Kidney epithelial cell (primary cell): ENCODE measurements around the gene IL18R1. TPM values are rescaled to one million over a fixed set of nuclear protein-coding genes. Genes with fewer than 3 reads are reported as not detected.

ENCODE experiments used
- DNase-seq: peaks from one replicate; pipeline ENCODE4 v3.0.0-alpha.2; 2010; ENCODE audit warnings: low read depth
- H3K27me3 ChIP-seq: 2 replicates; pipeline ENCODE4 v1.6.0; 2011; ENCODE audit warnings: low read length; ENCODE audit not compliant: control insufficient read depth, insufficient read depth
- H3K36me3 ChIP-seq: 2 replicates; pipeline ENCODE4 v1.5.1; 2011; ENCODE audit warnings: low read length; ENCODE audit not compliant: control insufficient read depth, insufficient read depth
- H3K4me3 ChIP-seq: 2 replicates; pipeline ENCODE4 v1.5.1; 2011; ENCODE audit warnings: low read depth, mild to moderate bottlenecking, control low read depth, low read length
- total RNA-seq: library from RNA; depleted of rRNA; stranded (reverse); fragments of >200 nt; gene quantifications from 2 replicates; pipeline ENCODE4 v1.2.3, GENCODE V29; 2015
- TF ChIP-seq, protein P1 (sequence below): IDR thresholded peaks from 2 replicates; pipeline ENCODE4 v1.5.1; 2011; ENCODE audit warnings: mild to moderate bottlenecking, moderate library complexity, low read length, control low read depth, inconsistent platforms; ENCODE audit not compliant: insufficient read depth, poor library complexity, severe bottlenecking

The IL18R1 gene
- total RNA-seq, 1 donor from 2014 or later, result 5.1 TPM

DNA sequence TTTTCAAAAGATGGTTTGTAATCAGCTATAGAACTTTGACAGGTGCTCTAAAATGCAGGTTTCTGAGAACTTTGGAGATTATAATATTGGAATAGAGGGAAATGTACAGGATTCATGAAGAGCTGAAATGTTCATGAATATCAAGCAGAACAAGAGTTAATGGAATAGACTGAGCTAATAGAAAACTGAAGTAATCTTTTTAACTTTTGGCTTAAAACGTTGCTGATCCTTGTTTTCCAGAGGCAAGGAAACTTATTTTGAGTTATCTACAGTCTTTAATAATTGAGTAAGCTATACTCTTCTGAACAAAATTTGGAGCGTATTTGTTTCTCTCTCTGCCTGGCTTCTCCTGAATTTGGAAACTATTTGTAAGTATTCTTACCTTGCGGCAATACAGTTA, 56.6 kb downstream of the IL18R1 start:
- no peak for DNase-seq
- Histone ChIP-seq H3K4me3 (no peak overlapping the region), H3K36me3 (no peaks in the 10 kb centered on the region), H3K27me3 (no peaks in the 10 kb centered on the region)
- TF ChIP-seq, protein P1, sequence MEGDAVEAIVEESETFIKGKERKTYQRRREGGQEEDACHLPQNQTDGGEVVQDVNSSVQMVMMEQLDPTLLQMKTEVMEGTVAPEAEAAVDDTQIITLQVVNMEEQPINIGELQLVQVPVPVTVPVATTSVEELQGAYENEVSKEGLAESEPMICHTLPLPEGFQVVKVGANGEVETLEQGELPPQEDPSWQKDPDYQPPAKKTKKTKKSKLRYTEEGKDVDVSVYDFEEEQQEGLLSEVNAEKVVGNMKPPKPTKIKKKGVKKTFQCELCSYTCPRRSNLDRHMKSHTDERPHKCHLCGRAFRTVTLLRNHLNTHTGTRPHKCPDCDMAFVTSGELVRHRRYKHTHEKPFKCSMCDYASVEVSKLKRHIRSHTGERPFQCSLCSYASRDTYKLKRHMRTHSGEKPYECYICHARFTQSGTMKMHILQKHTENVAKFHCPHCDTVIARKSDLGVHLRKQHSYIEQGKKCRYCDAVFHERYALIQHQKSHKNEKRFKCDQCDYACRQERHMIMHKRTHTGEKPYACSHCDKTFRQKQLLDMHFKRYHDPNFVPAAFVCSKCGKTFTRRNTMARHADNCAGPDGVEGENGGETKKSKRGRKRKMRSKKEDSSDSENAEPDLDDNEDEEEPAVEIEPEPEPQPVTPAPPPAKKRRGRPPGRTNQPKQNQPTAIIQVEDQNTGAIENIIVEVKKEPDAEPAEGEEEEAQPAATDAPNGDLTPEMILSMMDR, result no peak

DNA sequence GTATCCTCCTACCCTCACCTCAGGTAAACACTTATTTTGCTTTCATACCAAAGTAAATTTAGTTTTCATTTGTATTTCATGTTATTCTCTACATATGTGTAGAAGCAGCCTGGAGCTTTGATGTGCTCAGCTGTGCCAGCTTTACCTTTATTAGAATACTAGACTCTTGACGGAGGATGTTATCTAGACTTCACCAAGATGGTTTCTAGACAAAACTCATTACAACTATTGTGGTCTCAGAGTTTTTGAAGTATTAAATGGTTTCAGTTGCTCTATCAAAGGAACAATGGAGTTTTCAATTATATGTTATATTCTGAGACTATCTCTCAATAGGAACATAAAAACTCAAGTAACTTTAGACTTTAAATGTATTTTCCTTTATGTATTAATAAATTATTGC, 62.4 kb downstream of the IL18R1 start:
- DNase-seq, result no peak
- TF ChIP-seq, protein P1, result no peak
- H3K27me3 ChIP-seq, result no peaks in the 10 kb centered on the region

DNA sequence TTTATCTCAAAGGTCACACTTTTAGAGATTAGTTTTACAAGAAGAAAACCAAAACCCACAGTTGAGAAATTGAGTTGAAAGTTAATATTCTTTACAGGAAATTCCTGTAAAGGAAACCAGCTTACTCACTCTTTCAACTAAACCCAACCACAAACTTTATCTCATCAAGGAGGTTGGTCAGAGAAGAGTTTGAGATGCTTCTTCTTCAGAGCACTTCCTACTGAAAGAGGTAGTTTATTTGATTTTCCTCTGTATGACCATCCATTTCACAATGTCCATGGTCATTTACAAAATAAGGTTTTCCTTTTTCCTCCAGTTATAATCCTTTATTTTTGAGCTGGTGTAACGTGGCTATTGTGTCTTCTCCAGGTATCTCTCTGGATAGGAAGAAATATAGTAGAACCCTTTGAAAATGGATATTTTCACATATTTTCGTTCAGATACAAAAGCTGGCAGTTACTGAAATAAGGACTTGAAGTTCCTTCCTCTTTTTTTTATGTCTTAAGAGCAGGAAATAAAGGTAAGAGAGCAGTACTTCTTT, 62.9 kb downstream of the IL18R1 start:
- Histone ChIP-seq H3K4me3 (no peak overlapping the region), H3K36me3 (no peaks in the 10 kb centered on the region), H3K27me3 (no peaks in the 10 kb centered on the region)
- TF ChIP-seq, protein P1, result no peak
- DNase-seq, result no peak

More for the DNA sequence above, 62.4 kb downstream of the IL18R1 start:
- H3K4me3 ChIP-seq, result no peak overlapping the region
- no peaks in the 10 kb centered on the region for H3K36me3 ChIP-seq

DNA sequence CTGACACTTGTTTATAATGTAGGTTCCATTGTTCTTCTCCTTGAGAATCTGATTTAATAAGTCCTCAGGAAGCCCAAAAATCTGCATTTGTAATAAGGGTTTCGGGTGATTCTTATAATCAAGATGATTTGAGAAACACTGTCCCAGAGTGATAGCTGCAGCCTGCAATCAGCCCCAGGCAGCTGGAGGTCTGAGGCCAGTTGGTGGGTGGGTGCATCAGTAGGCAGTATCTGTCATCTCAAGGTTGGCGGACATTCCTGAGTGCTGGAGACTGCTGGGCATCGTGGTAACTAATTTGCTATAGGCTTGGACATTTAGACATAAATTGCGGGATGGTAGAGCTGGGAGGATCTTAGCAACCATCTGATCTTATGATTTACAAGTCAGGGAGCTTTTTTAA, 64.7 kb downstream of the IL18R1 start:
- TF ChIP-seq, protein P1, result no peak
- H3K36me3 ChIP-seq, result no peaks in the 10 kb centered on the region
- no peak for DNase-seq
- no peak overlapping the region for H3K4me3 ChIP-seq
- H3K27me3 ChIP-seq, result no peaks in the 10 kb centered on the region

DNA sequence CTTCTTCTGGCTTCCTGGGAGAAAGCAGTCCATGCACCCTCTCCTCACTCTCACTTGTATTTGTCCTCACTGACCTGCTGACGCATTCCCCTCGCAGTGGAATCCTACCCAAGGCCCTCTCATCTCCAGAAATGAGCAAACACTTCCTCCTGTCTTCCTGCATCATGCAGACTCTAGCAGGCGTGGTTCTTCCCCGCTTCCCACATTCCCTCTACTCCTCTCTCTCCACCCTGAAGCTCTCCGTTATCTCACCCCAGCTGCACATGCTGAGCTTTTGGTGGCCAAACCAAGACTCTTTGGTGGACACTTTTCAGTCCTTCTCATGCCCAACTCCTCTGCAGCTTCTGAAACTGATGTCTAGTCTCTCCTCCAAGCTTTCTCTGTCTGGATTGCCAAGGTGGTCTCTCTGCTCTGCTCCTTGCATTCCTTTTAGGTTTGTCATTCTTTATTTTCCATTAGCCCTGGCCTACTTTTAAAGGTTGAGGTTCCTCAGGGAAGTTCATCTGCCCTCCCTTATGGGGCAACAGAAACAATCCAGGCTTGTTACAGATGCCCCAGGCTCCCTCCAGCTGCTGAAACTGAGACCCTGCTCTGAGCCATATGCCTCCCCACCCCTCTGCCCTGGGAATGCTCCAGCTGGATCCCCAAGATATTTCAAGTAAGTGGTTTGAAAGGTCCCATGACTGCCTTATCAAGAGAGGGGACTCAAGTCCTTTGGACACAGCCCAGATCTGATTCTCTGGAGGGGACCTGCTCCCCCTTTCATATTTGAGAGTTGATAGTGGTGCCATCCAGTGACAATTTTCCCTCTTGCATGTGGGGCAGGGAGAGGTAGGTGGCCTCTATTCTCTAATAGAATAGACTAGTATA, 66.5 kb downstream of the IL18R1 start:
- Histone ChIP-seq H3K27me3 (no peaks in the 10 kb centered on the region), H3K4me3 (no peak overlapping the region), H3K36me3 (no peaks in the 10 kb centered on the region)
- TF ChIP-seq, protein P1, result no peak
- DNase-seq, result no peak
